GM23338 (cell line): ENCODE results near the gene FGF4. TPM values are rescaled to one million over a fixed set of nuclear protein-coding genes. Genes with fewer than 3 reads are reported as not detected.

Experiments used
- ATAC-seq: fragments of 200-7000 bp; cut with Tn5 transposase; 3 replicates; pipeline ENCODE4 v1.9.1; 2020
- DNase-seq: peaks from one replicate; pipeline ENCODE4 v3.0.0-alpha.2; 2015; ENCODE audit warnings: low spot score
- H2AFZ ChIP-seq: fragments of 200-600 bp; sonication (generic); 2 replicates; pipeline ENCODE4 v1.8.0; 2016; ENCODE audit warnings: antibody characterized with exemption, mild to moderate bottlenecking, moderate library complexity
- H3F3A ChIP-seq: fragments of 200-600 bp; sonication (generic); replicated peaks from 2 replicates; pipeline ENCODE4 v1.8.0; 2017; ENCODE audit warnings: antibody characterized with exemption, mixed run types, low read depth
- H3K27ac ChIP-seq: fragments of 200-600 bp; sonication (generic); 2 replicates; pipeline ENCODE4 v1.6.1; 2016; ENCODE audit warnings: low read depth
- H3K27me3 ChIP-seq: fragments of 200-600 bp; sonication (generic); 2 replicates; pipeline ENCODE4 v1.8.0; 2016; ENCODE audit warnings: mild to moderate bottlenecking, mixed run types, moderate library complexity; ENCODE audit not compliant: insufficient read depth
- H3K36me3 ChIP-seq: fragments of 200-600 bp; sonication (generic); 2 replicates; pipeline ENCODE4 v1.8.0; 2016; ENCODE audit warnings: mild to moderate bottlenecking; ENCODE audit not compliant: insufficient read depth
- H3K4me1 ChIP-seq: fragments of 200-600 bp; sonication (generic); 2 replicates; pipeline ENCODE4 v1.8.0; 2016; ENCODE audit warnings: mild to moderate bottlenecking, moderate library complexity; ENCODE audit not compliant: insufficient read depth
- H3K4me2 ChIP-seq: fragments of 200-600 bp; sonication (generic); 2 replicates; pipeline ENCODE4 v1.7.1; 2017; ENCODE audit warnings: mixed run types
- H3K4me3 ChIP-seq: fragments of 200-600 bp; sonication (generic); 2 replicates; pipeline ENCODE4 v1.6.1; 2016; ENCODE audit warnings: mixed run types
- H3K79me2 ChIP-seq: fragments of 200-600 bp; sonication (generic); replicated peaks from 2 replicates; pipeline ENCODE4 v1.8.0; 2017; ENCODE audit warnings: mild to moderate bottlenecking; ENCODE audit not compliant: insufficient read depth
- H3K9me2 ChIP-seq: fragments of 200-600 bp; sonication (generic); 2 replicates; pipeline ENCODE4 v1.8.0; 2017; ENCODE audit not compliant: insufficient read depth
- H4K20me1 ChIP-seq: fragments of 200-600 bp; sonication (generic); replicated peaks from 2 replicates; pipeline ENCODE4 v1.8.0; 2017; ENCODE audit warnings: mild to moderate bottlenecking; ENCODE audit not compliant: insufficient read depth
- H3K27ac Mint-ChIP-seq: 2 replicates; pipeline ENCODE4 v1.8.0; 2020; ENCODE audit warnings: inconsistent platforms, mild to moderate bottlenecking, moderate library complexity, mixed read lengths
- H3K27me3 Mint-ChIP-seq: 3 replicates; pipeline ENCODE4 v1.8.0; 2022; ENCODE audit warnings: low read depth, mild to moderate bottlenecking, moderate library complexity, mixed read lengths, inconsistent platforms; ENCODE audit not compliant: insufficient read depth, poor library complexity
- H3K36me3 Mint-ChIP-seq: 3 replicates; pipeline ENCODE4 v1.8.0; 2021; ENCODE audit warnings: low read depth, mild to moderate bottlenecking, inconsistent platforms, moderate library complexity, mixed read lengths
- H3K4me1 Mint-ChIP-seq: 3 replicates; pipeline ENCODE4 v1.8.0; 2020; ENCODE audit warnings: mild to moderate bottlenecking, inconsistent platforms, mixed read lengths
- H3K4me3 Mint-ChIP-seq: 3 replicates; pipeline ENCODE4 v1.8.0; 2021; ENCODE audit warnings: moderate library complexity, mild to moderate bottlenecking, inconsistent platforms, mixed read lengths
- H3K9me3 Mint-ChIP-seq: 3 replicates; pipeline ENCODE4 v1.8.0; 2020; ENCODE audit warnings: moderate library complexity, mild to moderate bottlenecking, inconsistent platforms, mixed read lengths
- EZH2phosphoT487 ChIP-seq: fragments of 200-600 bp; sonication (generic); IDR thresholded peaks from one replicate; pipeline ENCODE4 v1.8.1; 2018; ENCODE audit warnings: antibody characterized with exemption; ENCODE audit not compliant: unreplicated experiment
- REST ChIP-seq: IDR thresholded peaks from one replicate; pipeline ENCODE4 v1.6.1; 2018; ENCODE audit warnings: antibody characterized with exemption; ENCODE audit not compliant: unreplicated experiment
- ZNF114 ChIP-seq: fragments of 250-450 bp; sonication (Bioruptor Pico); IDR thresholded peaks from 2 replicates; pipeline ENCODE4 v1.5.0; 2020; ENCODE audit warnings: mild to moderate bottlenecking, moderate library complexity
- ZNF462 ChIP-seq: fragments of 250-450 bp; sonication (Bioruptor Pico); IDR thresholded peaks from 2 replicates; pipeline ENCODE4 v1.5.0; 2020; ENCODE audit warnings: mild to moderate bottlenecking, moderate library complexity
- polyA plus RNA-seq: library from polyadenylated mRNA; unstranded; fragments of >200 nt; fragmentation: Nextera tagmentation; extraction: Ambion mirVana; gene quantifications from 2 replicates; pipeline ENCODE4 v1.2.1, GENCODE V29; 2016
- total RNA-seq: library from RNA; depleted of rRNA; stranded (reverse); fragments of >200 nt; shearing (Covaris generic); gene quantifications from 2 replicates; pipeline ENCODE4 v1.2.3, GENCODE V29; 2014

The FGF4 gene
- total and polyA plus RNA-seq, 2 experiments from 2014 or later = 4.8 to 13.1 TPM

GRCh38 chr11:69819541-69820070 lies 44.5 kb upstream of the FGF4 start (continued):
- TF ChIP-seq ZNF462 (CRISPR knock-in tag) = no peak

GRCh38 chr11:69818603-69819441 lies 43.7 kb upstream of the FGF4 start, which contains the start of gene FGF3:
FGF3 (minus strand) TSS chr11:69819416; CDS start chr11:69818933, 483 bp downstream.
- H3K79me2 ChIP-seq = no peaks in the 10 kb centered on the region
- H3F3A ChIP-seq = no peaks in the 10 kb centered on the region
- peaks cover 78% of the 10 kb centered on the region for H3K27me3 ChIP-seq
- peaks cover 8% of the 10 kb centered on the region; the same call in 1 of the 2 replicates for H3K4me1 ChIP-seq
- DNase-seq = peak; percentile 44
- Mint-ChIP-seq H3K9me3 (peaks cover 2% of the 10 kb centered on the region; the same call in 2 of the 3 replicates), H3K4me3 (peak within 1 kb of the TSS; percentile 56), H3K36me3 (no peaks in the 10 kb centered on the region; the same call in 2 of the 3 replicates), H3K4me1 (peaks cover 4% of the 10 kb centered on the region), H3K27me3 (peaks cover 79% of the 10 kb centered on the region), H3K27ac (no peak within 1 kb of the TSS)
- no peaks in the 10 kb centered on the region for H3K36me3 ChIP-seq
- ATAC-seq = peak; percentile 30
- H3K4me3 ChIP-seq = peak within 1 kb of the TSS; percentile 57
- H3K9me2 ChIP-seq = no peaks in the 10 kb centered on the region
- peak within 1 kb of the TSS; percentile 59 for H2AFZ ChIP-seq
- no peak within 1 kb of the TSS for H3K27ac ChIP-seq
- H3K4me2 ChIP-seq = peak within 1 kb of the TSS; percentile 82
- H4K20me1 ChIP-seq = no peaks in the 10 kb centered on the region
- TF ChIP-seq REST (no peak), ZNF114 (CRISPR knock-in tag) (no peak), EZH2phosphoT487 (peak; percentile 73)
